HepG2 (cell line): ENCODE measurements around the gene DNAJB5. TPM values are rescaled to one million over a fixed set of nuclear protein-coding genes. Genes with fewer than 3 reads are reported as not detected.

ENCODE experiments used
- CBX1 ChIP-seq: IDR thresholded peaks from one replicate; pipeline ENCODE4 v1.6.1; 2016; ENCODE audit warnings: antibody characterized with exemption, low read depth
- CCAR2 ChIP-seq: fragments of 200-400 bp; formaldehyde crosslinking; optimal IDR thresholded peaks from 2 replicates; pipeline ENCODE3; 2018; ENCODE audit warnings: low read depth, mild to moderate bottlenecking, low read length, moderate library complexity
- HDAC2 ChIP-seq: sonication (generic); formaldehyde crosslinking; IDR thresholded peaks from 2 replicates; pipeline ENCODE4 v1.4.0; 2020; ENCODE audit warnings: missing genetic modification reagents
- IRX3 ChIP-seq: sonication (generic); formaldehyde crosslinking; IDR thresholded peaks from 2 replicates; pipeline ENCODE4 v1.8.1; 2023; ENCODE audit warnings: mild to moderate bottlenecking, low read depth, missing genetic modification reagents, borderline replicate concordance
- MTF2 ChIP-seq: sonication (generic); formaldehyde crosslinking; IDR thresholded peaks from 2 replicates; pipeline ENCODE4 v1.5.0; 2020; ENCODE audit warnings: missing genetic modification reagents, borderline replicate concordance
- PLRG1 ChIP-seq: fragments of 450-650 bp; conservative IDR thresholded peaks from 2 replicates; pipeline ENCODE4 v1.6.1; 2016
- POLR2AphosphoS5 ChIP-seq: IDR thresholded peaks from 2 replicates; pipeline ENCODE4 v1.6.1; 2012; ENCODE audit warnings: low read depth, low read length
- U2AF2 ChIP-seq: fragments of 200-400 bp; formaldehyde crosslinking; IDR thresholded peaks from 2 replicates; pipeline ENCODE4 v1.6.1; 2017; ENCODE audit warnings: low read depth, mild to moderate bottlenecking, low read length
- ZFP1 ChIP-seq: IDR thresholded peaks from 2 replicates; pipeline ENCODE4 v1.6.1; 2016
- ZNF382 ChIP-seq: sonication (generic); formaldehyde crosslinking; IDR thresholded peaks from 2 replicates; pipeline ENCODE4 v1.5.0; 2020; ENCODE audit warnings: missing genetic modification reagents, mild to moderate bottlenecking, borderline replicate concordance
- ZSCAN31 ChIP-seq: sonication (generic); formaldehyde crosslinking; IDR thresholded peaks from 2 replicates; pipeline ENCODE4 v1.5.0; 2020; ENCODE audit warnings: low read depth, mild to moderate bottlenecking, missing genetic modification reagents
- polyA plus RNA-seq, 8 experiments: library from polyadenylated mRNA; depleted of rRNA in 3 of 8; stranded (reverse) in 7 of 8; unstranded in 1 of 8; fragments of >200 nt; fragmentation: Illumina TruSeq in 4 of 8; extraction: Trizol in 4 of 8; gene quantifications; 2 replicates each; pipeline versions ENCODE4 v1.2.1 to v1.2.3, GENCODE V29; 2011 to 2016; ENCODE audit warnings: low read depth in 4 of 8, missing spikeins in 1 of 8, mixed read lengths in 1 of 8; ENCODE audit not compliant: insufficient read depth in 1 of 8
- total RNA-seq, 5 experiments: library from RNA; depleted of rRNA; stranded (reverse); fragments of >200 nt; fragmentation: Illumina TruSeq; extraction: Trizol; gene quantifications; 2 replicates each; pipeline ENCODE4 v1.2.3, GENCODE V29; 2016; ENCODE audit warnings: low read depth in 1 of 5
- TF ChIP-seq, protein P1 (sequence below): sonication (generic); formaldehyde crosslinking; IDR thresholded peaks from 2 replicates; pipeline ENCODE4 v1.5.0; 2020; ENCODE audit warnings: missing genetic modification reagents
- TF ChIP-seq, protein P2 (sequence below): IDR thresholded peaks from 2 replicates; pipeline ENCODE4 v1.6.1; 2016; ENCODE audit warnings: missing genetic modification reagents, missing compliant biosample characterization
- TF ChIP-seq, protein P3 (sequence below): sonication (generic); formaldehyde crosslinking; IDR thresholded peaks from 2 replicates; pipeline ENCODE4 v1.4.0; 2020; ENCODE audit warnings: missing genetic modification reagents
- TF ChIP-seq, protein P4 (sequence below): sonication (generic); formaldehyde crosslinking; IDR thresholded peaks from 2 replicates; pipeline ENCODE4 v1.4.0; 2020; ENCODE audit warnings: missing genetic modification reagents
- TF ChIP-seq, protein P5 (sequence below): sonication (generic); formaldehyde crosslinking; IDR thresholded peaks from 2 replicates; pipeline ENCODE4 v1.4.0; 2020; ENCODE audit warnings: missing genetic modification reagents, borderline replicate concordance
- TF ChIP-seq, protein P6 (sequence below), 2 experiments: IDR thresholded peaks; 2 replicates each; pipeline ENCODE4 v1.6.1; 2011 to 2012; ENCODE audit warnings: low read length in 2 of 2, borderline replicate concordance in 1 of 2, low read depth in 1 of 2, mild to moderate bottlenecking in 1 of 2, moderate library complexity in 1 of 2

Gene DNAJB5
- total and polyA plus RNA-seq, 2 of the 13 experiments (the other 11 are each of a cell fraction or from before 2014, with no cell fraction given): 0.40 to 0.69 TPM

DNA sequence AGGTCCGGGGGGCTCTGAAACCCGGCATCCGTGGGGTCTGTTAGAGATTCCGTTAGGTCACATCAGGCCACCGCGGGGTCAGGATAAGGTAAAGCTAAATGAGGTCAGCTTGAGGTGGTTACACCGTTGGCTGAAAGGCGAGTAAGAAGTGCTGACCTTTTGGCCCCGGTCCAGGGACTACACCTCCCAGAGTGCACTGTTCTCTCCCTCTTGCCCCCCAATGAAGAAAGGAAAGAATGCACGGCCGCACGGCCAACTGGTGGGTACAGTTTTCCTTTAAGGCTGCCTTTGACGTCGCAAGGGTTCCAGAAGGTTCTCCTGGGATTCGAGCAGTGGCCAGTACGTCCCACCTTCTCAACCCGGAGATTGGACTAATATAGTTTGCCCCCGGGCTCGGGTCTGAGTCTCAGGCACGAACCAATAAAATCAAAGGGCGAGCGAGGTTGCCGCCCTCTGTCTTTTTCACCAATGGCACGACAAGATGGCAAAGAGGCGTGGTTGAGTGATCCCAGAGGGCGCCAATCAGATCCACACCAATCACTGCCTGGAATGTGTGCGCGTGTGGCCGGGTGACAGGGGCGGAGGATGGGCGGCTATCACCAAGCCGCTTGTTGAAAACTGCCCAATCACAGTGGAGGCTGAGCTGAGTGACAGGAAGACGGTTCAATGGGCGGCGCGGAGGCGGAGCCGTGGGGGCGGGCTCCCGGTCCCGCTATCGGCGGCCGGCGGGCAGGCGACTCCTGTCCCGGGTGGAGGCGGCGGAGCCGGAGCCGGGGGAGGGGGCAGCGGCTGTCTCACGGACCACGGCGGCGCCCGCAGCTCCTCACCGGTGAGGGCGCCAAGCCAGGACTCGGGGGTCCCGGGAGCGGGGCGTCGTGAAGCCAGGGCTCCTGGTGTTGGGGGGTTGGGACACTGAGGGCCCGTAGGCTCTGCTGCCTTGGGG is at the start of gene DNAJB5 (continued):
- TF ChIP-seq, protein P1, sequence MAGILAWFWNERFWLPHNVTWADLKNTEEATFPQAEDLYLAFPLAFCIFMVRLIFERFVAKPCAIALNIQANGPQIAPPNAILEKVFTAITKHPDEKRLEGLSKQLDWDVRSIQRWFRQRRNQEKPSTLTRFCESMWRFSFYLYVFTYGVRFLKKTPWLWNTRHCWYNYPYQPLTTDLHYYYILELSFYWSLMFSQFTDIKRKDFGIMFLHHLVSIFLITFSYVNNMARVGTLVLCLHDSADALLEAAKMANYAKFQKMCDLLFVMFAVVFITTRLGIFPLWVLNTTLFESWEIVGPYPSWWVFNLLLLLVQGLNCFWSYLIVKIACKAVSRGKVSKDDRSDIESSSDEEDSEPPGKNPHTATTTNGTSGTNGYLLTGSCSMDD (CRISPR knock-in tag): no peak
- TF ChIP-seq ZSCAN31 (CRISPR knock-in tag): peak; percentile 58; the same call in 1 of the 2 replicates
- TF ChIP-seq HDAC2 (CRISPR knock-in tag): 0 out of 2 replicates have a peak, but pooled peaks have one; percentile 7
- peak; percentile 39; the same call in 1 of the 2 replicates for TF ChIP-seq POLR2AphosphoS5
- no peak for TF ChIP-seq PLRG1
- TF ChIP-seq, protein P2, sequence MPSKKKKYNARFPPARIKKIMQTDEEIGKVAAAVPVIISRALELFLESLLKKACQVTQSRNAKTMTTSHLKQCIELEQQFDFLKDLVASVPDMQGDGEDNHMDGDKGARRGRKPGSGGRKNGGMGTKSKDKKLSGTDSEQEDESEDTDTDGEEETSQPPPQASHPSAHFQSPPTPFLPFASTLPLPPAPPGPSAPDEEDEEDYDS (CRISPR knock-in tag): peak; percentile 28; the same call in 1 of the 2 replicates
- TF ChIP-seq, protein P3, sequence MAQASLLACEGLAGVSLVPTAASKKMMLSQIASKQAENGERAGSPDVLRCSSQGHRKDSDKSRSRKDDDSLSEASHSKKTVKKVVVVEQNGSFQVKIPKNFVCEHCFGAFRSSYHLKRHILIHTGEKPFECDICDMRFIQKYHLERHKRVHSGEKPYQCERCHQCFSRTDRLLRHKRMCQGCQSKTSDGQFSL (CRISPR knock-in tag): no peak
- no peak for TF ChIP-seq ZFP1
- TF ChIP-seq U2AF2: no peak
- peak; percentile 86 for TF ChIP-seq CBX1
- no peak for TF ChIP-seq ZNF382
- TF ChIP-seq MTF2 (CRISPR knock-in tag): 0 out of 2 replicates have a peak, but pooled peaks have one; percentile 64
- no peak for TF ChIP-seq CCAR2
- no peak for TF ChIP-seq IRX3
- TF ChIP-seq, protein P4, sequence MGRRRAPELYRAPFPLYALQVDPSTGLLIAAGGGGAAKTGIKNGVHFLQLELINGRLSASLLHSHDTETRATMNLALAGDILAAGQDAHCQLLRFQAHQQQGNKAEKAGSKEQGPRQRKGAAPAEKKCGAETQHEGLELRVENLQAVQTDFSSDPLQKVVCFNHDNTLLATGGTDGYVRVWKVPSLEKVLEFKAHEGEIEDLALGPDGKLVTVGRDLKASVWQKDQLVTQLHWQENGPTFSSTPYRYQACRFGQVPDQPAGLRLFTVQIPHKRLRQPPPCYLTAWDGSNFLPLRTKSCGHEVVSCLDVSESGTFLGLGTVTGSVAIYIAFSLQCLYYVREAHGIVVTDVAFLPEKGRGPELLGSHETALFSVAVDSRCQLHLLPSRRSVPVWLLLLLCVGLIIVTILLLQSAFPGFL (CRISPR knock-in tag): no peak
- TF ChIP-seq, protein P5, sequence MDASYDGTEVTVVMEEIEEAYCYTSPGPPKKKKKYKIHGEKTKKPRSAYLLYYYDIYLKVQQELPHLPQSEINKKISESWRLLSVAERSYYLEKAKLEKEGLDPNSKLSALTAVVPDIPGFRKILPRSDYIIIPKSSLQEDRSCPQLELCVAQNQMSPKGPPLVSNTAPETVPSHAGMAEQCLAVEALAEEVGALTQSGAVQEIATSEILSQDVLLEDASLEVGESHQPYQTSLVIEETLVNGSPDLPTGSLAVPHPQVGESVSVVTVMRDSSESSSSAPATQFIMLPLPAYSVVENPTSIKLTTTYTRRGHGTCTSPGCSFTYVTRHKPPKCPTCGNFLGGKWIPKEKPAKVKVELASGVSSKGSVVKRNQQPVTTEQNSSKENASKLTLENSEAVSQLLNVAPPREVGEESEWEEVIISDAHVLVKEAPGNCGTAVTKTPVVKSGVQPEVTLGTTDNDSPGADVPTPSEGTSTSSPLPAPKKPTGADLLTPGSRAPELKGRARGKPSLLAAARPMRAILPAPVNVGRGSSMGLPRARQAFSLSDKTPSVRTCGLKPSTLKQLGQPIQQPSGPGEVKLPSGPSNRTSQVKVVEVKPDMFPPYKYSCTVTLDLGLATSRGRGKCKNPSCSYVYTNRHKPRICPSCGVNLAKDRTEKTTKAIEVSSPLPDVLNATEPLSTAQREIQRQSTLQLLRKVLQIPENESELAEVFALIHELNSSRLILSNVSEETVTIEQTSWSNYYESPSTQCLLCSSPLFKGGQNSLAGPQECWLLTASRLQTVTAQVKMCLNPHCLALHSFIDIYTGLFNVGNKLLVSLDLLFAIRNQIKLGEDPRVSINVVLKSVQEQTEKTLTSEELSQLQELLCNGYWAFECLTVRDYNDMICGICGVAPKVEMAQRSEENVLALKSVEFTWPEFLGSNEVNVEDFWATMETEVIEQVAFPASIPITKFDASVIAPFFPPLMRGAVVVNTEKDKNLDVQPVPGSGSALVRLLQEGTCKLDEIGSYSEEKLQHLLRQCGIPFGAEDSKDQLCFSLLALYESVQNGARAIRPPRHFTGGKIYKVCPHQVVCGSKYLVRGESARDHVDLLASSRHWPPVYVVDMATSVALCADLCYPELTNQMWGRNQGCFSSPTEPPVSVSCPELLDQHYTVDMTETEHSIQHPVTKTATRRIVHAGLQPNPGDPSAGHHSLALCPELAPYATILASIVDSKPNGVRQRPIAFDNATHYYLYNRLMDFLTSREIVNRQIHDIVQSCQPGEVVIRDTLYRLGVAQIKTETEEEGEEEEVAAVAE (CRISPR knock-in tag): peak; percentile 85
- TF ChIP-seq, protein P6, sequence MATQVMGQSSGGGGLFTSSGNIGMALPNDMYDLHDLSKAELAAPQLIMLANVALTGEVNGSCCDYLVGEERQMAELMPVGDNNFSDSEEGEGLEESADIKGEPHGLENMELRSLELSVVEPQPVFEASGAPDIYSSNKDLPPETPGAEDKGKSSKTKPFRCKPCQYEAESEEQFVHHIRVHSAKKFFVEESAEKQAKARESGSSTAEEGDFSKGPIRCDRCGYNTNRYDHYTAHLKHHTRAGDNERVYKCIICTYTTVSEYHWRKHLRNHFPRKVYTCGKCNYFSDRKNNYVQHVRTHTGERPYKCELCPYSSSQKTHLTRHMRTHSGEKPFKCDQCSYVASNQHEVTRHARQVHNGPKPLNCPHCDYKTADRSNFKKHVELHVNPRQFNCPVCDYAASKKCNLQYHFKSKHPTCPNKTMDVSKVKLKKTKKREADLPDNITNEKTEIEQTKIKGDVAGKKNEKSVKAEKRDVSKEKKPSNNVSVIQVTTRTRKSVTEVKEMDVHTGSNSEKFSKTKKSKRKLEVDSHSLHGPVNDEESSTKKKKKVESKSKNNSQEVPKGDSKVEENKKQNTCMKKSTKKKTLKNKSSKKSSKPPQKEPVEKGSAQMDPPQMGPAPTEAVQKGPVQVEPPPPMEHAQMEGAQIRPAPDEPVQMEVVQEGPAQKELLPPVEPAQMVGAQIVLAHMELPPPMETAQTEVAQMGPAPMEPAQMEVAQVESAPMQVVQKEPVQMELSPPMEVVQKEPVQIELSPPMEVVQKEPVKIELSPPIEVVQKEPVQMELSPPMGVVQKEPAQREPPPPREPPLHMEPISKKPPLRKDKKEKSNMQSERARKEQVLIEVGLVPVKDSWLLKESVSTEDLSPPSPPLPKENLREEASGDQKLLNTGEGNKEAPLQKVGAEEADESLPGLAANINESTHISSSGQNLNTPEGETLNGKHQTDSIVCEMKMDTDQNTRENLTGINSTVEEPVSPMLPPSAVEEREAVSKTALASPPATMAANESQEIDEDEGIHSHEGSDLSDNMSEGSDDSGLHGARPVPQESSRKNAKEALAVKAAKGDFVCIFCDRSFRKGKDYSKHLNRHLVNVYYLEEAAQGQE (IDR thresholded peaks at IDR 0.05; ENCODE audit: borderline replicate concordance in 1 of 2, low read depth in 1 of 2, low read length in 2 of 2): no peak; a peak in 1 of 4 replicates
